GM03348 (cell line): ENCODE data around the gene ASIC5.
"Not testable (repeated sequence)": the region's sequence is repeated elsewhere in the genome, so short reads cannot be mapped to it uniquely, and the experiment has no call there.

Source experiments
- DNase-seq: peaks from one replicate; pipeline ENCODE4 v3.0.0; 2012; ENCODE audit warnings: low spot score

Gene ASIC5

DNA sequence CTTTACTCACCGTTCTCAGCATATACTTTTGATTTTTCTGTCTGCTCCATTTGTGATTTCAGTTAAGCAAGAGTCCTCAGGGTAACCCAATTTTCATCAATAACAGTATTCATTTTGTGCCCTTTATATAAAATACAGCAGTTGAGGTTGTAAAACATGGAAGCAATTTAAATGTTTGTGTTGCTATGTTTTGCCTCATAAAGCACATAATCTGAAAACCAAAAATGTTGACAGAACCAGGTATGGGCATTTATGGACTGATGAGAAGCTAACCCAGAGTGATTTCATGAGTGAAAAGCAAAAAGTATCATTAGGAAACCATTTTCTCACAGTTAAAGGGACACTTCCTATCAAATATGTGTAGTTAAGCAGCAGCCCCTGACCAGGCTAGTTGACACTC, at the start of gene ASIC5:
TSS of gene ASIC5 (minus strand) at position 101 of the 400 bp plus-strand sequence. CDS start at position 50, 51 bp downstream.
- no peak for DNase-seq

GRCh38 chr4:155914782-155915181, 48.7 kb upstream of the ASIC5 start:
- DNase-seq: no peak

GRCh38 chr4:155911905-155912304, 45.8 kb upstream of the ASIC5 start:
- no peak for DNase-seq

DNA sequence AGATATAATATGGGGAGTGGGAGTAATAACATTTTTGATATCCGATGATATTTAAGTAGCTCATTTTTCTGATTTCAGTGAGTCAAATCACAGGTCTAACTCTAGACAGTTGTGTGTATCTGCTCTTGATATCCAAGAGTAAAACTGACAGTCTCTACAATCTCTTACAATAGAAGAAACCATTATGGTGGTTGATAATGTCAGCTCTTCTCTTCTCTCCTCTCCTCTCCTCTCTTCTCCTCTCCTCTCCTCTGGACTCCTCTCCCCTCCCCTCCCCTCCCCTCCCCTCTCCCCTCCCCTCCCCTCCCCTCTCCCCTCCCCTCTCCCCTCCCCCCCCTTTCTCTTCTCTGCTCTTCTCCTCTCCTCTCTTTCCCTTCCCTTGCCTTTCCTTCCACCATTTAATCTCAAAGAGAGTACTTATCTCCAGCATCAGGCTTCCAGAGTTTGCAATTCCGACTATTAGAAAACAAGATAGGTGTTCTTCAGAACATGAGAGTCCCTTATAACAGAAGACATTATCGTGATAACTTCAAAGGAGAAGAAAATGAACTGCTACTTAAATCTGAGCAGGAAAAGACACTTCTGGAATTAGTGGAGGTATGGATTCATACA, 43.6 kb upstream of the ASIC5 start:
- DNase-seq: no peak

- no peak for DNase-seq
Observed at GRCh38 chr4:155908187-155909139, 42.4 kb upstream of the ASIC5 start.

- no peak for DNase-seq
Observed at GRCh38 chr4:155907556-155907955, 41.5 kb upstream of the ASIC5 start.

GRCh38 chr4:155906554-155907247, 40.6 kb upstream of the ASIC5 start:
- DNase-seq: peak; percentile 78

- no peak for DNase-seq
Observed at GRCh38 chr4:155904331-155904730, 38.3 kb upstream of the ASIC5 start.

GRCh38 chr4:155903453-155903852, 37.4 kb upstream of the ASIC5 start, which contains the start of gene TDO2:
Gene TDO2 (plus strand): TSS chr4:155903696. CDS start chr4:155903759, 63 bp downstream.
- DNase-seq: no peak

GRCh38 chr4:155901013-155901412, 34.9 kb upstream of the ASIC5 start:
- no peak for DNase-seq

GRCh38 chr4:155900381-155900780, 34.3 kb upstream of the ASIC5 start:
- peak; percentile 33 for DNase-seq

DNA sequence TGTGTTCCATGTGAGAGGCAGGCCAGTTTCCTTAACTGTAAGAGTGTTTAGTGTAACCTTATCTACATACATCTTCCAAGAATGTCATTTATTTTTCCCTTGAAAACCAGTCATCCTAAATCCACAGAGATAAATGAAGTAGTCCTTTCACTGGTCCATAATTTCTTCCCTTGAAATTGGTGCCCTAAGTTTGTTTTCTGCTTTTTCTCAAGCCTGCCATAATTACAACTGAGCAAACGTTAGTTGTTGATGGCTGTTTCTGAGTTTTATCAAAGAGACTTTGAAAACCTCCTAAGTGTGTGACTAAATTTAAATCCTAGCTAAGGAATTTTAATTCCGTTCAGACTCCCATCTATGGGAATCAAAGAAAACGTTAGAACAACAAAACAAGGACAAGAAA, 33.8 kb upstream of the ASIC5 start:
- DNase-seq: no peak

- DNase-seq: not testable (repeated sequence)
Observed at GRCh38 chr4:155898371-155898770, 32.3 kb upstream of the ASIC5 start.

DNA sequence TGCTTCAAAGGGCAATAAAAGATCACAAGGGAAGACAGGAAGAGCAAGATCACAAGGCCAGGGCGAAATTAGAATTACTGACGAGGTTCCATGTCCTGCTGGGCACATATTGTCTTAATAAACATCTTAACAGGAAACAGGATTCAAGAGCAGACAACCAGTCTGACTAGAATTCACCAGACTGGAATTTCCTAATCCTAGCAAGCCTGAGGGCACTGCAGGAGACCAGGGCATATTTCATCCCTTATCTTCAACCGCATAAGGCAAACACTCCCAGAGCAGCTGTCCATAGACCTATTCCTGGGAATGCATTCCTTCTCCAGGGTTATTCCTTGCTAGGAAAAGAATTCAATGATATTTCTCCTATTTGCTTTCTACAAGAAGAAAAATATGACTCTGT, 25.0 kb upstream of the ASIC5 start:
- DNase-seq: no peak

- DNase-seq: no peak
Observed at GRCh38 chr4:155889946-155890345, 23.9 kb upstream of the ASIC5 start.

DNA sequence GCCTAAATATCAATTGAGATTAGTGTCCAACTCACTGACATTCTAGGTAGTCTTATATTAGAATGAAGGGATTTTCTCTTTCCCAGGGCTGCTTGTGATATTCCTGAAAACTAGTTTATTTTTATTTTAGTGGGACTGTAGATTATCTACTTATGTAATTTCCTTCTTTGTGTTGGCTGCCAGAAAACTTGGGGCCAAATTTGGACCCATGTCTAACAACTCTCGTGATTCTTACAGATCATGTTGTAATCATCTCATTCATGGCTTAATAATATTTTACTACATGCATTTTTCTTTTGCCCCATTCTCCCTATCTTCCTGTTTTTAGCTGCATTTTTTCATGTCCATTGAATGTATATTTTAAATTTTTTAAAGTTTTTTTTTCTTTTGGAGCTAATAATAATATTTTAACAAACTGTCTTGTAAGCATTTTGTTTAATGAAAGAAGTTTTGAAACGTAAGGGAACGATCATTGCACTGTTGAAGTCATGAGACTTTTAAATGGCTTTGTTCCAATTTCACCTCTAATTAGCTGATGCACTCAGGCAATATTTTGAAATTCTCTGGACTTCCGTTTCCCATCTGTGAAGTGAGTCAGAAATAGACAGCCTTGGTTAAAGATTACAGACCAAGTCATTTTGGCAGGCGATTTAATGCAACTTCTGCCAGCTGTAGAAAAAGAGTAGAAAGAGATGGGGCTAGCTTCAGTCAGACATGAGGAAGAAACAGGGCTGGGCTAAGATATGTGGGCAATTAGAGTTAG, 23.1 kb upstream of the ASIC5 start:
- peak; percentile 74 for DNase-seq

DNA sequence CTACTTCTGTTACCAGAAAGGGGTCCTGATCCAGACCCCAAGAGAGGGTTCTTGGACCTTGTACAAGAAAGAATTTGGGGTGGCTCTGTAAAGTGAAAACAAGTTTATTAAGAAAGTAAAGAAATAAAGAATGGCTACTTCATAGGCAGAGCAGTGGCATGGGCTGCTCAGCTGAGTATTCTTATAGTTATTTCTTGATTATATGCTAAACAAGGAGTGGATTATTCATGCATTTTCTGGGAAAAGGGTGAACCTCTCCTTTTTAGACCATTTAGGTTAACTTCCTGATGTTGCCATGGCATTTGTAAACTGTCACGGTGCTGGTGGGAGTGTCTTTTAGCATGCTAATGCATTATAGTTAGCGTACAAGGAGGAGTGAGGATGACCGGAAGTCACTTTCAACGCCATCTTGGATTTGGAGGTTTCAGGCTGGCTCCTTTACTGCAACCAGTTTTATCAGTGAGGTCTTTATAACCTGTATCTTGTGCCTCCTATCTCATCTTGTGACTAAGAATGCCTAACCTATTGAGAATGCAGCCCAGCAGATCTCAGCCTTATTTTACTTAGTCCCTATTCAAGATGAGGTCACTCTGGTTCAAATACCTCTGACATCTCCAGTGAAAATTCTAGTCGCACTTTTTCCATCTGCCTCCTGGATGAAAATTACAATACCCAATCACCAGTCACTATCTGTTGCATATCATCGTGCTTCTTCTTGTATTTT, 21.9 kb upstream of the ASIC5 start:
- no peak for DNase-seq

DNA sequence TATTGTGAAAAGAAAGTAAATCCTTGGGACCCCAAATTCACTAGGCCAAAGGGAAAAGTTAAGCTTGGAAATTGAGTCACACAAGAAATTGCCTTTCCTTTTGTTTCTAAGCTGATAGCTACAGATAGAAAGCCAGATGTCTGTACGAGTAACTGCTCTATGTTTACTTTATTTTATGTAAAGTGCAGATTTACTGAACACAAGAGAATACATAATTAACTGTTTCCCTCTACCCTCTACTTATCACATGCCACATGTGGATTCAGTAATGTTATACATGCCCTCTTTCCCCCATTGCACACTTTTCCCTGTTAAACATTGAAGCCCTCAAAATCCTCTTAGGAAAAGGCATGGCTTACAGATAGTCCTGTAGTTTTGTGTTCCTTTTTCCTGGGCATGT, 21.0 kb upstream of the ASIC5 start:
- no peak for DNase-seq

- DNase-seq: no peak
Observed at GRCh38 chr4:155885666-155886065, 19.6 kb upstream of the ASIC5 start.

- DNase-seq: no peak
Observed at GRCh38 chr4:155883895-155884294, 17.8 kb upstream of the ASIC5 start.

- no peak for DNase-seq
Observed at GRCh38 chr4:155881555-155881954, 15.5 kb upstream of the ASIC5 start.
